Measurements from ENCODE around the gene ZFAND3. TPM values are rescaled to one million over a fixed set of nuclear protein-coding genes. Genes with fewer than 3 reads are reported as not detected.

The ZFAND3 gene
- total and polyA plus RNA-seq, 2 of the 4 experiments (the other 2 are of a cell fraction): 10.9 to 26.7 TPM

DNA sequence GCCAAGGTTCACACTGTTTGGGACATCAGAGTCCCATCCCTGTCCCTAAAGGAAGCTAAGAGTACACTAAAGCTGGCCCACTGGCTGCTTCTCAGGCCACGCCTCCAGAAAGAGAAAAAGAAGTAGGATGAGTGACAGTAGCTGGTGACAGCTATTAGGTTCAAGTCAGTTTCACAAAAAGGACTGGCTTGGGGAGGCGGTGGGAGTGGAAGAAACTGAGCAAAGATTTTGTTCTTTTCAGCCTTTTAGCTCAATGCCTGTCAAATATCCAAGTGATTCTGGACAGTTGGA lies 374.7 kb downstream of the ZFAND3 start:
- no peaks in the 10 kb centered on the region for H3K4me1 ChIP-seq (ENCODE audit: control insufficient read depth, insufficient read depth, low read length)
- no peak overlapping the region for H4K8ac ChIP-seq (ENCODE audit: low read depth in 2 of 2, low read length in 2 of 2)
- no peak overlapping the region for H2AK5ac ChIP-seq (ENCODE audit: low read depth, low read length)
- H4K91ac ChIP-seq (ENCODE audit: insufficient read depth, low read depth, low read length): no peak overlapping the region
- WGBS, 2 experiments (ENCODE audit: extremely low coverage in 2 of 2, insufficient read length in 1 of 2): 83% methylated on average over 2 of the region's 2 CpGs; no CpG with 5 or more reads in 1 of the 2 experiments
- BruUV-seq (replicated peaks): no TSS peak
- CTCF ChIA-PET: no interaction called here
- ATAC-seq (ENCODE audit: low read depth) (no peak), DNase-seq (no peak)
- no peak overlapping the region for H3K4ac ChIP-seq (ENCODE audit: low read depth, low read length)
- H3K14ac ChIP-seq (replicated peaks; ENCODE audit: low read depth, low read length): no peak overlapping the region
- intact Hi-C loops (cut with micrococcal nuclease): no loop called here
- no peaks in the 10 kb centered on the region; the same call in 1 of the 2 replicates for H4K20me1 ChIP-seq (ENCODE audit: insufficient read depth, low read length)
- H2BK5ac ChIP-seq (ENCODE audit: low read depth, low read length, poor library complexity, severe bottlenecking): no peak overlapping the region
- H3K18ac ChIP-seq (ENCODE audit: low read depth, low read length): no peak overlapping the region
- H3K36me3 ChIP-seq (ENCODE audit: control insufficient read depth, insufficient read depth, low read length): no peaks in the 10 kb centered on the region
- peaks cover 8% of the 10 kb centered on the region; the same call in 1 of the 2 replicates for H3K9me1 ChIP-seq (ENCODE audit: insufficient read depth, low read length)
- H3K79me1 ChIP-seq (ENCODE audit: low read depth in 1 of 2, low read length in 2 of 2): no peaks in the 10 kb centered on the region
- no peak overlapping the region for H3K9ac ChIP-seq (ENCODE audit: low read depth, low read length)
- TF ChIP-seq CEBPB (IDR thresholded peaks at IDR 0.05; ENCODE audit: low read depth, low read length) (no peak), FOS (IDR thresholded peaks at IDR 0.05; ENCODE audit: low read depth, low read length) (no peak), NFE2L2 (IDR thresholded peaks at IDR 0.05; ENCODE audit: low read depth, low read length) (no peak), RFX5 (IDR thresholded peaks at IDR 0.05; ENCODE audit: low read depth, low read length) (no peak), SMC3 (IDR thresholded peaks at IDR 0.05; ENCODE audit: low read depth, low read length) (no peak), BHLHE40 (IDR thresholded peaks at IDR 0.05; ENCODE audit: low read depth, low read length) (no peak), MAFK (IDR thresholded peaks at IDR 0.05; ENCODE audit: low read depth, low read length) (no peak), CHD1 (IDR thresholded peaks at IDR 0.05; ENCODE audit: low read depth, low read length) (no peak), RAD21 (IDR thresholded peaks at IDR 0.05; ENCODE audit: low read length) (no peak), MAZ (IDR thresholded peaks at IDR 0.05; ENCODE audit: borderline replicate concordance, low read depth, low read length) (no peak), POLR2A (IDR thresholded peaks at IDR 0.05; ENCODE audit: low read depth, low read length) (no peak), RCOR1 (IDR thresholded peaks at IDR 0.05; ENCODE audit: insufficient replicate concordance, low read length) (no peak), MXI1 (IDR thresholded peaks at IDR 0.05; ENCODE audit: borderline replicate concordance, low read depth, low read length) (no peak)
- TF ChIP-seq, protein P1, sequence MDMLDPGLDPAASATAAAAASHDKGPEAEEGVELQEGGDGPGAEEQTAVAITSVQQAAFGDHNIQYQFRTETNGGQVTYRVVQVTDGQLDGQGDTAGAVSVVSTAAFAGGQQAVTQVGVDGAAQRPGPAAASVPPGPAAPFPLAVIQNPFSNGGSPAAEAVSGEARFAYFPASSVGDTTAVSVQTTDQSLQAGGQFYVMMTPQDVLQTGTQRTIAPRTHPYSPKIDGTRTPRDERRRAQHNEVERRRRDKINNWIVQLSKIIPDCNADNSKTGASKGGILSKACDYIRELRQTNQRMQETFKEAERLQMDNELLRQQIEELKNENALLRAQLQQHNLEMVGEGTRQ (IDR thresholded peaks at IDR 0.05; ENCODE audit: low read depth, low read length): no peak
- TF ChIP-seq, protein P2, sequence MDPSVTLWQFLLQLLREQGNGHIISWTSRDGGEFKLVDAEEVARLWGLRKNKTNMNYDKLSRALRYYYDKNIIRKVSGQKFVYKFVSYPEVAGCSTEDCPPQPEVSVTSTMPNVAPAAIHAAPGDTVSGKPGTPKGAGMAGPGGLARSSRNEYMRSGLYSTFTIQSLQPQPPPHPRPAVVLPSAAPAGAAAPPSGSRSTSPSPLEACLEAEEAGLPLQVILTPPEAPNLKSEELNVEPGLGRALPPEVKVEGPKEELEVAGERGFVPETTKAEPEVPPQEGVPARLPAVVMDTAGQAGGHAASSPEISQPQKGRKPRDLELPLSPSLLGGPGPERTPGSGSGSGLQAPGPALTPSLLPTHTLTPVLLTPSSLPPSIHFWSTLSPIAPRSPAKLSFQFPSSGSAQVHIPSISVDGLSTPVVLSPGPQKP (IDR thresholded peaks at IDR 0.05; ENCODE audit: borderline replicate concordance, low read depth, low read length): no peak
- TF ChIP-seq, protein P3, sequence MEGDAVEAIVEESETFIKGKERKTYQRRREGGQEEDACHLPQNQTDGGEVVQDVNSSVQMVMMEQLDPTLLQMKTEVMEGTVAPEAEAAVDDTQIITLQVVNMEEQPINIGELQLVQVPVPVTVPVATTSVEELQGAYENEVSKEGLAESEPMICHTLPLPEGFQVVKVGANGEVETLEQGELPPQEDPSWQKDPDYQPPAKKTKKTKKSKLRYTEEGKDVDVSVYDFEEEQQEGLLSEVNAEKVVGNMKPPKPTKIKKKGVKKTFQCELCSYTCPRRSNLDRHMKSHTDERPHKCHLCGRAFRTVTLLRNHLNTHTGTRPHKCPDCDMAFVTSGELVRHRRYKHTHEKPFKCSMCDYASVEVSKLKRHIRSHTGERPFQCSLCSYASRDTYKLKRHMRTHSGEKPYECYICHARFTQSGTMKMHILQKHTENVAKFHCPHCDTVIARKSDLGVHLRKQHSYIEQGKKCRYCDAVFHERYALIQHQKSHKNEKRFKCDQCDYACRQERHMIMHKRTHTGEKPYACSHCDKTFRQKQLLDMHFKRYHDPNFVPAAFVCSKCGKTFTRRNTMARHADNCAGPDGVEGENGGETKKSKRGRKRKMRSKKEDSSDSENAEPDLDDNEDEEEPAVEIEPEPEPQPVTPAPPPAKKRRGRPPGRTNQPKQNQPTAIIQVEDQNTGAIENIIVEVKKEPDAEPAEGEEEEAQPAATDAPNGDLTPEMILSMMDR (conservative IDR thresholded peaks at IDR 0.05; ENCODE audit: low read depth, low read length): no peak
- no peak overlapping the region for H2AK9ac ChIP-seq (replicated peaks; ENCODE audit: low read depth, low read length, poor library complexity)
- H2BK120ac ChIP-seq (ENCODE audit: low read depth, low read length): no peak overlapping the region
- no peak overlapping the region for H2BK20ac ChIP-seq (ENCODE audit: low read depth, low read length)
- H3K27me3 ChIP-seq (ENCODE audit: control insufficient read depth, insufficient read depth, low read length): no peaks in the 10 kb centered on the region
- H3K4me2 ChIP-seq (ENCODE audit: low read depth, low read length): no peak overlapping the region
- in situ Hi-C loops (cut with MboI; ENCODE audit: low sequenced_read_pairs): no loop called here
- no peak overlapping the region for H4K5ac ChIP-seq (ENCODE audit: low read depth, low read length)
- no peak overlapping the region for H2AFZ ChIP-seq (replicated peaks; ENCODE audit: low read length, poor library complexity)
- dilution Hi-C loops (cut with HindIII; ENCODE audit: low sequenced_read_pairs, unreplicated experiment): no loop called here
- no peaks in the 10 kb centered on the region for H3K9me3 ChIP-seq (ENCODE audit: control insufficient read depth, insufficient read depth, low read length)
- no peak overlapping the region for H3K4me3 ChIP-seq (ENCODE audit: insufficient read depth, low read depth, low read length)
- no peak overlapping the region for H2BK15ac ChIP-seq (ENCODE audit: low read depth, low read length)
- no peak overlapping the region for H3K27ac ChIP-seq (ENCODE audit: insufficient read depth, low read length)
- no peak overlapping the region for H3K23ac ChIP-seq (ENCODE audit: low read depth, low read length)
- POLR2A ChIA-PET (ENCODE audit: unreplicated experiment): no interaction called here
- H3K56ac ChIP-seq (ENCODE audit: extremely low read depth, insufficient read depth, low read length): no peak overlapping the region

All from IMR-90 (cell line).